ENCODE measurements around the gene WDFY3. TPM values are rescaled to one million over a fixed set of nuclear protein-coding genes. Genes with fewer than 3 reads are reported as not detected.
"Not testable (repeated sequence)": the region's sequence is repeated elsewhere in the genome, so short reads cannot be mapped to it uniquely, and the experiment has no call there.

Gene WDFY3
- total RNA-seq, 5 donors from 2014 or later (not counting 1 experiment from before 2014, with no cell fraction given) = 0.47 to 1.3 (median 0.68) TPM

- no CpG with 5 or more reads among the region's 1 CpG for WGBS (ENCODE audit: insufficient coverage)
- no peaks in the 10 kb centered on the region for H3K9me3 Mint-ChIP-seq
- no peaks in the 10 kb centered on the region for H3K9me3 ChIP-seq
Measured at GRCh38 chr4:84666439-84666838, 300.1 kb downstream of the WDFY3 start.

GRCh38 chr4:84664767-84665166 lies 301.7 kb downstream of the WDFY3 start:
- H3K4me1 ChIP-seq (ENCODE audit: control insufficient read depth in 1 of 2, extremely low read depth in 1 of 2, insufficient read depth in 2 of 2, low read length in 2 of 2); H3K27me3 ChIP-seq (replicated peaks in 1 of 2; ENCODE audit: control insufficient read depth in 2 of 2, extremely low read depth in 1 of 2, insufficient read depth in 2 of 2, low read length in 1 of 2); H3K4me3 ChIP-seq (ENCODE audit: control insufficient read depth in 1 of 2, extremely low read depth in 1 of 2, low read length in 1 of 2); DNase-seq; H3K27me3 Mint-ChIP-seq; H3K4me1 Mint-ChIP-seq; H3K9me3 ChIP-seq; H3K9me3 Mint-ChIP-seq; ATAC-seq (replicated peaks in 1 of 4); H3K36me3 Mint-ChIP-seq; POLR2A ChIA-PET; H3K36me3 ChIP-seq (ENCODE audit: control insufficient read depth in 2 of 2, extremely low read depth in 1 of 2, insufficient read depth in 1 of 2, low read length in 1 of 2); H3K27ac ChIP-seq (ENCODE audit: low read length); H3K27ac Mint-ChIP-seq; H3K4me3 Mint-ChIP-seq: not testable (repeated sequence)
- WGBS (ENCODE audit: insufficient coverage) = 94% methylated on average over 11 of the region's 19 CpGs
- CTCF ChIA-PET = interaction anchor here in 1 of 2 donors (0.6 kb wide), 1 partner anchor 44 kb away, joined by 3 read pairs; no protein-coding TSS in a partner anchor

More at GRCh38 chr4:84666439-84666838, 300.1 kb downstream of the WDFY3 start:
- H3K27ac Mint-ChIP-seq = no peak overlapping the region
- no peaks in the 10 kb centered on the region for H3K36me3 Mint-ChIP-seq
- Histone ChIP-seq H3K27ac (ENCODE audit: low read length) (no peak overlapping the region), H3K4me1 (ENCODE audit: control insufficient read depth in 1 of 2, extremely low read depth in 1 of 2, insufficient read depth in 2 of 2, low read length in 2 of 2) (no peaks in the 10 kb centered on the region), H3K4me3 (ENCODE audit: control insufficient read depth in 1 of 2, extremely low read depth in 1 of 2, low read length in 1 of 2) (no peak overlapping the region), H3K27me3 (replicated peaks in 1 of 2; ENCODE audit: control insufficient read depth in 2 of 2, extremely low read depth in 1 of 2, insufficient read depth in 2 of 2, low read length in 1 of 2) (no peaks in the 10 kb centered on the region), H3K36me3 (ENCODE audit: control insufficient read depth in 2 of 2, extremely low read depth in 1 of 2, insufficient read depth in 1 of 2, low read length in 1 of 2) (no peaks in the 10 kb centered on the region)
- no peaks in the 10 kb centered on the region for H3K4me1 Mint-ChIP-seq
- ChIA-PET CTCF (no interaction called here), POLR2A (no interaction called here)
- H3K4me3 Mint-ChIP-seq = no peak overlapping the region
- peaks cover 0 to 4% of the 10 kb centered on the region in 2 donors for H3K27me3 Mint-ChIP-seq
- ATAC-seq (replicated peaks in 1 of 4) (no peak), DNase-seq (no peak)

DNA sequence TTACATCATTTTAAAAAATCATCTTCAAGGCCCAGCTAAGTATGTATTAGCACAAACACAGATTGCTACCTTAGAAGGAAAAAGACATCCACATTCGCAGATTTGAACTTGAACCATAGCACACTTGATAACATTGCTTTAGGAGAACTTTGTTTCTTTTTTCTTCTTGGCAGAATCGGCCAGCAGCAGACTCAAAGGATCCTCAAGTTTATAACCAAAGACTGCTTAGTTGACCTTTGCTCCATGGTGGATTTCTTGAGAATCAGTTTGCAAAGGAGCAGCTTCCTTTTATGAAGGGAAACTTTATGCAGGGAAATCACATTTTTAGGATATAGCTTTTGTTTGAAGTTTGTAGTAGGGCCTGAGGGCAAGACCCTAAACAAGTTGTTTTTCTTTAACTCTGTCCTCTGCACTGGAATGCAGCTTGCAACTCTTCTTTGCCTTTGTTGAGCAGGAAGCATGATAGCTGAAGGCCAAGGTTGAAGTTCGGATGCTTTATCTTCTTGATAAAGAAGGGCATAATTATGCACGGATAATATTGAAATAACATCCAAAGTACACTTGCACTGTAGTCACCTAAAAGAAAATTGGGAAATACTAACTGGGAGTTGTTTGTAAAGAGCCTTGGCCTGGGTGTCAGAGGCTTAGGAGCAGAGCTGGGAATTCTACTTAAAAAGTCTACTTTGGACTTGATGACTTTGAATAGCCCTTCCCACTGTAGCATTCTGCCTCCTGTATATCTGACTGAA lies 305.1 kb downstream of the WDFY3 start:
- no peaks in the 10 kb centered on the region for H3K4me1 ChIP-seq (ENCODE audit: control insufficient read depth in 1 of 2, extremely low read depth in 1 of 2, insufficient read depth in 2 of 2, low read length in 2 of 2)
- Mint-ChIP-seq H3K9me3 (peaks cover 4 to 13% (median 8%) of the 10 kb centered on the region in 3 donors), H3K36me3 (no peaks in the 10 kb centered on the region)

GRCh38 chr4:84660606-84661005 lies 305.9 kb downstream of the WDFY3 start:
- Mint-ChIP-seq H3K4me3 (no peak overlapping the region), H3K27me3 (peaks cover 2 to 5% of the 10 kb centered on the region in 2 donors), H3K27ac (no peak overlapping the region), H3K4me1 (no peaks in the 10 kb centered on the region), H3K9me3 (peaks cover 4 to 15% (median 10%) of the 10 kb centered on the region in 3 donors), H3K36me3 (no peaks in the 10 kb centered on the region)
- Histone ChIP-seq H3K27me3 (replicated peaks in 1 of 2; ENCODE audit: control insufficient read depth in 2 of 2, extremely low read depth in 1 of 2, insufficient read depth in 2 of 2, low read length in 1 of 2) (no peaks in the 10 kb centered on the region), H3K4me3 (ENCODE audit: control insufficient read depth in 1 of 2, extremely low read depth in 1 of 2, low read length in 1 of 2) (no peak overlapping the region), H3K27ac (ENCODE audit: low read length) (no peak overlapping the region), H3K4me1 (ENCODE audit: control insufficient read depth in 1 of 2, extremely low read depth in 1 of 2, insufficient read depth in 2 of 2, low read length in 2 of 2) (no peaks in the 10 kb centered on the region), H3K36me3 (ENCODE audit: control insufficient read depth in 2 of 2, extremely low read depth in 1 of 2, insufficient read depth in 1 of 2, low read length in 1 of 2) (no peaks in the 10 kb centered on the region), H3K9me3 (no peaks in the 10 kb centered on the region)
- ChIA-PET CTCF (no interaction called here), POLR2A (no interaction called here)
- no peak for DNase-seq
- ATAC-seq (replicated peaks in 1 of 4) = no peak
- WGBS (ENCODE audit: insufficient coverage) = 71% methylated on average over 1 of the region's 3 CpGs

More for the DNA sequence above, 305.1 kb downstream of the WDFY3 start:
- no peak for ATAC-seq (replicated peaks in 1 of 4)
- WGBS (ENCODE audit: insufficient coverage) = no CpG with 5 or more reads among the region's 4 CpGs
- Histone ChIP-seq H3K4me3 (ENCODE audit: control insufficient read depth in 1 of 2, extremely low read depth in 1 of 2, low read length in 1 of 2) (no peak overlapping the region), H3K36me3 (ENCODE audit: control insufficient read depth in 2 of 2, extremely low read depth in 1 of 2, insufficient read depth in 1 of 2, low read length in 1 of 2) (no peaks in the 10 kb centered on the region), H3K27me3 (replicated peaks in 1 of 2; ENCODE audit: control insufficient read depth in 2 of 2, extremely low read depth in 1 of 2, insufficient read depth in 2 of 2, low read length in 1 of 2) (no peaks in the 10 kb centered on the region), H3K27ac (ENCODE audit: low read length) (no peak overlapping the region), H3K9me3 (no peaks in the 10 kb centered on the region)
- POLR2A ChIA-PET = no interaction called here
- CTCF ChIA-PET = interaction anchor here in 1 of 2 donors (0.6 kb wide), 1 partner anchor 888 kb away, joined by 3 read pairs; no protein-coding TSS in a partner anchor
- no peak for DNase-seq
- H3K4me1 Mint-ChIP-seq = no peaks in the 10 kb centered on the region
- no peak overlapping the region for H3K27ac Mint-ChIP-seq
- H3K4me3 Mint-ChIP-seq = no peak overlapping the region
- H3K27me3 Mint-ChIP-seq = peaks cover 0 to 4% of the 10 kb centered on the region in 2 donors

DNA sequence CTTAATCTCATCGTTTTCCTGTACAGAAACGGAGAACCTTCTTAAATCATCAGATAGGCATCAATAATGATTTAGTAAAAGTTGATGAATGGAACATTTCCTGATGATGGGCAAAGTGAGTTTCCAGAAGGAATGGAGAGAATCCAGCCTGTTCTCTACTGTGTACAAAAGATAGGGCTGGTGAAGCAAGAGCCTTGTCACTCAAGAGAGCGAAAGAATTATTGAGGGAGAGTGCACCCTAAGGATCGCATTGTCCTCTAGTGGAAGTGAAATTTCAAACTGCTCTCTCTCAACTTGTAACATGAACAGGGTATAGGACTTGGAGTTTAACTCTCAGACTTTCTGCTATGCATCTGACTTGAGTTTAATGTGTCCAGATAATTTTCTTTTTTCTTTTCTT lies 314.0 kb downstream of the WDFY3 start:
- 100% methylated on average over 1 of the region's 4 CpGs for WGBS (ENCODE audit: insufficient coverage)
- no peak overlapping the region for H3K27ac Mint-ChIP-seq
- no peak overlapping the region for H3K4me3 Mint-ChIP-seq
- Histone ChIP-seq H3K4me3 (ENCODE audit: control insufficient read depth in 1 of 2, extremely low read depth in 1 of 2, low read length in 1 of 2) (no peak overlapping the region), H3K27me3 (replicated peaks in 1 of 2; ENCODE audit: control insufficient read depth in 2 of 2, extremely low read depth in 1 of 2, insufficient read depth in 2 of 2, low read length in 1 of 2) (no peaks in the 10 kb centered on the region), H3K4me1 (ENCODE audit: control insufficient read depth in 1 of 2, extremely low read depth in 1 of 2, insufficient read depth in 2 of 2, low read length in 2 of 2) (no peaks in the 10 kb centered on the region), H3K27ac (ENCODE audit: low read length) (no peak overlapping the region), H3K36me3 (ENCODE audit: control insufficient read depth in 2 of 2, extremely low read depth in 1 of 2, insufficient read depth in 1 of 2, low read length in 1 of 2) (no peaks in the 10 kb centered on the region), H3K9me3 (no peaks in the 10 kb centered on the region)
- peaks cover 2 to 5% of the 10 kb centered on the region in 2 donors for H3K27me3 Mint-ChIP-seq
- no peaks in the 10 kb centered on the region for H3K4me1 Mint-ChIP-seq
- no peaks in the 10 kb centered on the region for H3K36me3 Mint-ChIP-seq
- CTCF ChIA-PET = no interaction called here
- DNase-seq (no peak), ATAC-seq (replicated peaks in 1 of 4) (no peak)
- H3K9me3 Mint-ChIP-seq = peaks cover 4 to 10% (median 10%) of the 10 kb centered on the region in 3 donors
- POLR2A ChIA-PET = no interaction called here

- Histone ChIP-seq H3K4me3 (ENCODE audit: control insufficient read depth in 1 of 2, extremely low read depth in 1 of 2, low read length in 1 of 2) (no peak overlapping the region), H3K36me3 (ENCODE audit: control insufficient read depth in 2 of 2, extremely low read depth in 1 of 2, insufficient read depth in 1 of 2, low read length in 1 of 2) (no peaks in the 10 kb centered on the region), H3K27me3 (replicated peaks in 1 of 2; ENCODE audit: control insufficient read depth in 2 of 2, extremely low read depth in 1 of 2, insufficient read depth in 2 of 2, low read length in 1 of 2) (no peaks in the 10 kb centered on the region), H3K9me3 (no peaks in the 10 kb centered on the region), H3K4me1 (ENCODE audit: control insufficient read depth in 1 of 2, extremely low read depth in 1 of 2, insufficient read depth in 2 of 2, low read length in 2 of 2) (no peaks in the 10 kb centered on the region), H3K27ac (ENCODE audit: low read length) (no peak overlapping the region)
- WGBS (ENCODE audit: insufficient coverage) = 78% methylated on average over 1 of the region's 1 CpG
- ATAC-seq (replicated peaks in 1 of 4) (no peak), DNase-seq (no peak)
- Mint-ChIP-seq H3K4me3 (no peak overlapping the region), H3K27ac (no peak overlapping the region), H3K36me3 (no peaks in the 10 kb centered on the region), H3K4me1 (no peaks in the 10 kb centered on the region), H3K27me3 (peaks cover 2% of the 10 kb centered on the region in 2 donors), H3K9me3 (peaks cover 2 to 3% (median 3%) of the 10 kb centered on the region in 3 donors)
- ChIA-PET CTCF (no interaction called here), POLR2A (no interaction called here)
Measured at GRCh38 chr4:84651499-84651898, 315.0 kb downstream of the WDFY3 start.

Data from T-cell (primary cell).